Stimulated activated CD8-positive, alpha-beta memory T cell treated with anti-CD3 and anti-CD28 coated beads, Interleukin-4, amount 100 ng/mL, for 1 hour (primary cell): ENCODE measurements around the gene PKDCC.
"Not testable (repeated sequence)": the region's sequence is repeated elsewhere in the genome, so short reads cannot be mapped to it uniquely, and the experiment has no call there.

Source experiments
- DNase-seq, 2 donors: peaks; one replicate each; pipeline ENCODE4 v3.0.0-alpha.2; 2020; ENCODE audit warnings: low read depth in 2 of 2, low spot score in 1 of 2

The PKDCC gene

DNA sequence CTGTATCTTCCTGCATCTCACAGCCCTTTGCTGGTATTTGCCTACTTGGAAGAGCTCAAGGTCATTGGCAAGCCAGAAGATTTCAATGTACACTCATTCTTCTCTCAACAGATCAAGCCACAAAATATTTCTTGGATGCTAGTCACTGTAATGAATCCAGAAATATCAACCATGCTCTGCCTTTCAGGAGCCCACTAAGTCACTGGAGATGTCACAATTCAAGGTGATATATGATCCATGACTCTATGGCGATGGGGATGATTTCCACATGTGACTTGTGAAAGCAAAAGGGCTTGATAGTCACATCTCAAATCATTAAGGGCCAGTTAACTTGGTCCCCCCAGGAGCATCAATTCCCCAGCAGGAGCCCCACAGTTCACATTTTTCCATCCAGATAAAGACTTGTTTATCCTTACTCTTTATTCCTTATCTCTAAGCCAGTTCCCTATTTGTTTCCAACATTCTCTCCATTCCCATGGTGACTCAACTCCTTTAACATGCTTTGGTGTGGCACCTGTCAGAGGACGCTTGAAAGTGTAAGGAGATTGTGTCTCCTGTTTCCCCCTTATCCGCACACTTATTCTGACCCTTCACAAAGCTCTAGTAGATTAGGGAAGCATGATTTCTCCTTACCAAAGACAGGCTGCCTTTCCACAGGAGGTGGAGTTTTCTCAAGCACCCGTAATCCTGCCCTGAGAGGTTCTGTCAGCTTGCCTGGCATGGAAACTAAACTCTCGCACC lies 15.8 kb downstream of the PKDCC start:
- DNase-seq: no peak

DNA sequence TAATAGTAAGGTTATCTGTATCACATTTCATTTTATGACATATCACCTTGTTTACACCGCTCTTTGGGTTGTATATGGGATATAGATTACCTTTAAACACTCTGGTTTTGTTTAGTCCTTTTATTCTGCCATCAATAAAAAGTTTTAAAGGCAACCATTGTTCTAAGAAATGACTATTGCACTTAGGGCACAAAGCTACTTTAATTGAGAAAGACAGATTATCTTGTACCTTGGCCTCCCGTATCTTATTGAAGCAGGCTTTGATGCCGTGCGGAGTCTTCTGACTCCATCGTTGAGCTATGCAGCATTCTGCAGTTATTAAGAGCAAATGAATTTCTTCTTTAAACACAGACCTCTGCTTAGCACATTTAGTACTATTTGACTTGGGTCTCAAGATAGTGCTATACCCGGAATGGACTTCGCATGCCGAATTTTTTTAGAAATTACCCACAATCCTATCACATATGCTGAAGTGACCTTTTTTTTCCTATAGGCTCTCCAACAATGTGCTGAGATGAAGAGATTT lies 16.7 kb downstream of the PKDCC start:
- DNase-seq: no peak

DNA sequence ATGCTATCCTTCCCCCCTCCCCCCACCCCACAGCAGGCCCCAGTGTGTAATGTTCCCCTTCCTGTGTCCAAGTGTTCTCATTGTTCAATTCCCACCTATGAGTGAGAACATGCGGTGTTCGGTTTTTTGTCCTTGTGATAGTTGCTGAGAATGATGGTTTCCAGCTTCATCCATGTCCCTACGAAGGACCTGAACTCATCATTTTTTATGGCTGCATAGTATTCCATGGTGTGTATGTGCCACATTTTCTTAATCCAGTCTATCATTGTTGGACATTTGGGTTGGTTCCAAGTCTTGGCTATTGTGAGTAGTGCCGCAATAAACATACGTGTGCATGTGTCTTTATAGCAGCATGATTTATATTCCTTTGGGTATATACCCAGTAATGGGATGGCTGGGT lies 17.9 kb downstream of the PKDCC start:
- not testable (repeated sequence) for DNase-seq

DNA sequence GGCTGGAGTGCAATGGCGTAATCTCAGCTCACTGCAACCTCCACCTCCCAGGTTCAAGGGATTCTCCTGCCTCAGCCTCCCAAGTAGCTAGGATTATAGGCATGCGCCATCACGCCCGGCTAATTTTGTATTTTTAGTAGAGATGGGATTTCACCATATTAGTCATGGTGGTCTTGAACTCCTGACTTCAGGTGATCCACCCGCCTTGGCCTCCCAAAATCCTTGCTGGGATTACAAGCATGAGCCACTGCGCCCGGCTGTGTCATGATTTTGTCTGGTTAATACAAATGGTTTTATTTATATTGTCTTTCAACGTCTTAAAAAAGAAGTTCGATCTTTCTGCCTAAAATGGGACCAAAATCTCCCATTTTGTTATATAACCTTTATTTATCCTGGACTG lies 19.2 kb downstream of the PKDCC start:
- DNase-seq: not testable (repeated sequence)

DNA sequence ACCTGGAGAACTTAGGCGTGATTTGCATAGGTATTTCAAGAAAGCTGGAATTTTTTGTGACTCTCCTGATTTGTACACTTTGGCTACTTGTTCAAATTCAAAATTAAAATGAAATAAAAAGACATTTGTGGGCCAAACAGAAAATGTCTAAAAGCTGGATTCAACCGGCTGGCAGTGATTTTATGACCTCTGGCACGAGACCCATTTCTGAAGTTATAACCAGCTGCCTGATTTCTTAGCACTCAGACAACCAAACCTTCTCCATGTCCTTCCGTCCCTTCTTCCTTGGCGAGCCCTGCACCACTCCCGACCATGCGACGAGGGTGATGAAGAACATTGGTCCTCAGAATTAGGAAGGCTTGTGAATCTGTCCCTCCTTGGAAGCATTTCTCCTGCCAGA lies 19.7 kb downstream of the PKDCC start:
- DNase-seq: no peak

DNA sequence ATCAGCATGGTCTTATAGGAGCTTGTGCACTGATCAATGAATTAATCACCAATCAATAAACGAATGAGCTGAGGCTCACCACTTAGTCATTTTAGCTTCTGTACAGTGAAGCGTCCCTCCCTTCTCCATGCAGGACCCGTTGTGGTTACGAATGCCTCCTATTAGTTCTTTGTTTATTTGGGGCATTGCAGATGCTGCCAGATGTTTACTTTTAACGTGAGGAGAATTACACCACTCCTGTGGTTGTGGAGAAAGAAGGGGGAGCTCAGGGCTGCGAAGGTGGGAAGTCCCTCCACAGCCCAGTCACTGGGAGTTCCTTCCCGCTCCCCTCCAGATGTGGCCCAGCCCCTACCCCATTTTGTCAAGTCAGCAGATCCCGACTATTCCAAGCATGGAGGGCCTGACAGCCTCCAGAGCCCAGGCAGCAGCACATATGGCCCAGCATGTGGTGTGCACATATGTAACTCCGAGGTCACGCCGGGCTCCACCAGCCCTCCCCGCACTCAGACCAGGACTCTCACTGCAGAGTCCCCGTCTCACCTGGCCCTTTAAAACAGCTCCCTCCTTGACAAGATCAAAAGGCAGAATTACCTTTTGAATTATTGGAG lies 20.9 kb downstream of the PKDCC start:
- DNase-seq: no peak

DNA sequence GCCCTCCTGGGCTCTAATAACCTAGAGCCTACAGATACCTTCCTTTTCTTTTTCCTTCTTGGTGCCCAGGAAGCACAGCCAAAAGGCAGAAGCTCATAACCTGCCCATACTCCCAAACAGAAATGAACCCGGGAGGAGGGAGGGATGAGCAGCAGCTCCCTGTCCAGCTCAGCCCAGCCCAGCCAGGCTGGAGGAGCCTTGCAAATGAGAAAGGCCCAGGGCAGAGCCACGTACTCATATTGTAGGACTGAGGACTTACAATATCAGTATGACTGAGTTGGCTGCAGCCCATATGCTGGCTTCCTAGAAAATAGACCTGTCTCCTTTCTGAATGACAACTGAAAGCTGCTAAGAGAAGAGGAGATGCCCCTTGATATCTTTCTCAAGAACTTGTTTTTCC lies 21.7 kb downstream of the PKDCC start:
- DNase-seq: no peak

DNA sequence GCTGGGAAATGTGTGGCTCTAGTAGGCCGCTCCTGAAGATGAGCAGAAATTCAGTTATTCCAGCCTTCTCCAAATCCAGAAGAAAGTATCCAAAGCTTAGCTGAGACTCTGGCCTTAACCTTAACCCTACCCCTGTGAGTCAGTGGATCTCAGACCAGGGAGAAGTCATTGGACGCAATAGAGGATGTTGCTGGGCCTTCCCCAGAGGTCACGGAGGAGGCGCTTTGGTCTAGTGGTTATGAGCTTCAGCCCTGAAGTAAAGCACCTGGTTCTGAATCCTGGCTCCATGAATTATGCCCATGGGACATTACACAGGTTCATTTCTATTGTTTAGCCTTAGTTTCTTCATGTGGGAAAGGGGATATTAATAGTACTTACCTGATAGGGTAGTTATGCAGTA lies 24.0 kb downstream of the PKDCC start:
- DNase-seq: no peak

DNA sequence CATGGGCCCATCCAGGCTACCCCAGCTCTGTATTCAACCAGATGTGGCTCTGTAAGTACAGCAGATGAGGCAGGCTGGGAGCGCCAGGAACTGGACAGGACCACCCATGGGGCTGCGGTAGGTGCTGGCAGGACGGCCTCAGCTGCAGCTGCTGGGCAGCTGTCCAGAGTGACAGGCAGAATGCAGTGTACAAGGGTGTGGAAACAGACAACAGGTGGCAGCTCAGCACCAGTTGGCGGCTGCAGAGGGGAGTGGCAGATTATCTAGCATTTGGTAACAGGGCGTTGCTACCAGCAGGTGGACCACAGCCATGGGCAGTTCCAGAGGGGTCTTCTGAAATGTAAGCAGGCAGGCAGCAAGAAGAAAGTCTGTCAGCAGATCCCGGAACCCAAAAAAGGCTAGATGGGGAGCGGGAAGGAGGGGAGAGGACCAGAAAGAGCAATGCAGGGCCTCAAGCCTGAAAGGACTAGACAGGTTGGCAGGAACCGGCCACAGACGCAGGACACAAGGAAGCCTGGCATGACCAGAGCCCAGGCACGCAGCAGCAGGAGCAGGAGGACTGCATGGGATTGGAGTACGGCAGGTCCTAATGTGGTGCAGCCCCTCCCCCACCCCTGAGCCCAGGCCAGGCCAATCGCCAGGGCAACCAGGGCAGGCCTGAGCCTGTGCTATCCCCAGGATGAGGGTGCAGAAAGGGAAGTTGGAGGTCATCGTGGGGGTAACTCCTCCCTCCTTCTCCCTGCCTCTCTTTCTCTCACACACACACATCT lies 24.7 kb downstream of the PKDCC start:
- no peak for DNase-seq

DNA sequence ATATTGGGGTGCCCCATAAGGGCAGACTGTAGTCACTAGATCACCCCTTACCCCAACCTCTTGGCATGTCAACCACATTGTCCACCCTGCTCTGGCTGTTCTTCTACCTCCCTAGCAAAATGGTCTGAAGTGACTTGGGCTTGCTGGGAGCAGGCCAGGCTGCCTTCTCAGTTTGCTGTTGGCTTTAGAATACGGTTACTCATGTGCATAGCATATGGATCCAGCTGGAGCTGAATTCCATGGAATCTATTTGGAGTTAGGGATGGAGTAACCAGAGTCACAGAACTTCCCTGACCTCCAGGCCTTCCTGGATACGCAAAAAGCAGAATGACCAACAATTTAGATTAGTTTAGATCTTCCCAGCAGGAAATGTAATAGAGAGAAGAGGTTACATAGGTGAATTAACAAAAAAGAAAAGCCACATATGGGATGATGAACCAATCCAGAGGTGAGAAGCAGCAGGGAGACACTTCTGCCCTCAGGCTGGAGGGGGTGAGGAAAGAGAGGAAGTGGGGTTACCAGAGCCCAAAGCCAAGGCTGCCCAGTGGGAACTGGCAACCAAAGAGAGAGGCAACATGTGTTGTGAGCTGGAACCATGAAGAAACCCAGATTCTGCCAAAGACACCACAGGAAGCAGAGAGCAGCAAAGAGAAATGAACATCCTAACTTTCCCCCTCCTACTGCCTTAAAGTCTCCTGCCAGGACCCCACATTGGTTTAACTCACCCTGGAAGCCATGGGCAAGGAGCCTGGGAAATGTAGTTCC lies 26.1 kb downstream of the PKDCC start:
- DNase-seq: no peak

DNA sequence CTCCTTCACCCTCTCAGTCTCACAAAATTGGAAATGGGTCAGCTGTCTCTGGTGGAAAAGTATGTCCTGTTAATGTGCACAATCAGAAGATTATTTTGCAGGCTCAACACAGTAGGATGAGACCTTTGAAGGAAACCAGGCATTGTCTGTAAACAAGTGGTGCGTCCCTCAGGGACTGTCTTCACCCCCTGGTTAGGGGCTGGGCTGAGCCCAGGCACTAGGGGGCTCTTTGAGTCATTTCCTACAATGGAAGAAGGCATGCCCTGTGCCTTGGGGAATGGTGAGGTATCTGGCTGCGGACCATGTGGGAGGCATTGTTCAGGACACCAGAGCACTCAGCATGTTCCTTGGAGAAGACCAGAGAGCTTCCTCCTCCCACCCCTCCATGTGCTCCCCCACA lies 26.8 kb downstream of the PKDCC start:
- no peak for DNase-seq

DNA sequence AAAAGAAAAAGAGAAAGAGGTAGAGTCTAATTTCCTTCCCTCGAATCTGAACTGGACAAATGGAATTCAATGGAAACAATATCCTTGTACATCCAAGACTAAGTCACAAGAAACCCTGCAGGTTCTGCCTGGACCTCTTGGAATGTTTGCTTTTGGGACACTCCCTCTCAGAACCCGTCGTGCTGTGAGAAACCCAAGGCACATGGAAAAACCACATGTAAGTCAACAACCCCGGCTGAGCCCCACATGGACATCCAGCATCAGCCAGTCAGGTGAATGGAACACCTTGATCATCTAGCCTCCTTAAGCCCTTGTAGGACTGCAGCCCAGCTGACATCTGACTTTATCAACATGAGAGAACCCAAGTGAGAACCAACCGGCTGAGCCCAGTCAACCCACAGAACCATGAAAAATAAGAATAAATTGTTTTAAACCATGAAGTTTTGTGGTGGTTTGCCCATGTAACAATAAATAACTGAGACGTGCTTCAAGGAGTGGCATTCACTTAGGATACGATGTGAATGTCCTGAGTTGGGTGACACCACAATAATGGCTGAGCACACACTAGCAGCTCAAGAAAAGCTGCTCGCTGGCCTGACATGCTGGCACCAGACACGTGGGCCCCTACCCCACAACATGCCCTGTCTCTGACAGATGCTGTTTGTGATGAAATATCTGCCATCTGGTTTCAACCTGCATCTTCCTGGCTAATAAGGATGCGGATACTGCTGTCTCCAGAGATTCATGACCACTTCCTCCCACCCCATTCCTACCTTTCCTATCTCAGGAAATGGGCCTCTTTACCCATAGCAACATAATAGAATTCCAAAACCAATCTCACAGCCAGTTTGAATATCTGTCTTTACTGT lies 28.8 kb downstream of the PKDCC start:
- no peak for DNase-seq

DNA sequence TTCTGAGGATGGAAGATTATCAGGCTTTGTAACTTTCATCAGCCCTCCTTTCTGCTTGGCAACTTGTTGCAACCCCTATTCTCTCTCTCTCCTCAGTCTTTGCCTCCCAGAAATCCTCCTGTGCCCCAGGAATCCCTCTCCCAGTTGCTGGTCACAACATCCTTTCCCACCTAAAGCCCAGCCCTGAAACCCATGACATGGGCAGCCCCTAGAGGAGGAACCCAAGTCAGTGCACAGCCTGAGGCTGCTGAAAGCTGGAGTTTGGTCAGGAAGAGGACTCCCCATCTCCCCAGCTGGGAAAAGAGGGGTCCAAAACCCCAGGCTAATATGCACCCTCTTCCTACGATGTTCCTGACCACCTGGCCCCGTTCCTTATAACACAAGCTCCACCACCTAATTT lies 29.5 kb downstream of the PKDCC start:
- no peak for DNase-seq

DNA sequence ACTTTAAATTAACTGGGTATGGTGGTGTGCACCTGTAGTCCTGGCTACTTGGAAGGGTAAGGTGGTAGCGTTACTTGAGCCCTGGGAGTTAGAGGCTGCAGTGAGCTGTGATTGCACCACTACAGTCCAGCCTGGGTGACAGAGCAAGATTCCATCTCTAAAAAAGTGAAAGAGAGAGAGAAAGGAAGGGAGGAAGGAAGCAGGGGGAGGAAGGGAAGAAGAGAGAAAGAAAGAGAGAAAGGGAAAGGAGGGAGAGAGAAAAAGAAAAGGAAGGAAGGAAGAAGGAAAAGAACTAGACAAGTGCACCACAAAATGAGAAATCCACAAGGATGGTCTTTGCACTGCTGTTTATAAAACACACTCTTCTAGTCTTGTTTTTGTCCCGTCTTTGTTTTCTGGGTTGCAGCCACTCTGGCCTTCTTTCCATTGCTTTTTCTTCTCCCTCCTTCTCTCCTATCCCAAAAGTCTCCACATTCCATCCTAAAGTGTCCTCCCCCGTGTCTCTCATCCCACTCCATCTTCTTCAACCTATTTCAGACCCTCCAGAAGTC lies 32.0 kb downstream of the PKDCC start:
- DNase-seq: no peak

DNA sequence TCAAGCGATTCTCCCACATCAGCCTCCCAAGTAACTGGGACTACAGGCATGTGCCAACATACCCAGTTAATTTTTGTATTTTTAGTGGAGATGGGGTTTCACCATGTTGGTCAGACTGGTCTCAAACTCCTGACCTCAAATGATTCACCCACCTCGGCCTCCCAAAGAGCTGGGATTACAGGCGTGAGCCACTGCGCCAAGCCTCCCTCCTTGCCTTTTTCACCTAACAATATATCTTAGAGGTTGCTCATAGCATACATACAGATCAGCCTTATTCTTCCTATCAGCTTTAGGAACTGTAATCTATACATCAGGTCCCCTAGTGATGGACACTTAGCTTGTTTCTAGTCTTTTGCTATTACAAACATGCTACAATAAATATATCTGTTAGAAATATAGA lies 33.3 kb downstream of the PKDCC start:
- not testable (repeated sequence) for DNase-seq

DNA sequence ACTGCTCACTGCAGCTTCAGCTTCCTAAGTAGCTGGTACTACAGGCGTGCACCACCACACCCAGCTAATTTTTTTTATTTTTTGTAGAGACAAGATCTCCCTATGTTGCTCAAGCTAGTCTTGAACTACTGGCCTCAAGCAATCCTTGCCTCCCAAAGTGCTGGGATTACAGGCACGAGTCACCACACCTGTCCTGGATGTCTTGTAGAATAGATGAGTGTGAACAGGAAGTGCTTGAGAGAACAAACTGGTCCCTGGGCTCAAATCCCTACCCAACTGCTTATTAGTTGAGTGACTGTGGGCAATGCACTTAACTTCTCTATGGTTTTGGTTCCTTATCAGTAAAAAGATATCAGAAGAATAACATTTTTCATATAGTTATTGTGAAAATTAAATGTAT lies 34.2 kb downstream of the PKDCC start:
- no peak for DNase-seq

DNA sequence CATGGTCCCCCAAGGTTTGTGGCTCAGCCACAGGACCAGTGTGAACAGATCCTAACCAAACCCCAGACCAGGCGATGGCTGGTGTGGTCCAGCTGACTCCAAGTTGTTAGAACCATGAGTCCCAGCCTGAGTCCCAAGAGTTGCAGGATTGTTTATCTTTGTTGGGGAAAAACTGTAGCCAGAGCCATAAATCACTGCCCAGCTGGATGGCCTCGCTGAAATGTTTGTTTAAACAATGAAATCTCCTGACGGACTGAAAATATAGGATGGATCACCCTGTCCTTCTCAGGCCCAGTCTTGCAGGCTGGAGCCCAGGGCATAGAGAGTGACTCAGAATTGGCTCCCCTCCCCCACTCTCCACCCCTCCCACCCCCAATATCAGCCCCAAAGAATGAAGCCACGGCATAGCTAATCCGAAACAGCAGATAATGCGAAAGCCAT lies 36.4 kb downstream of the PKDCC start:
- DNase-seq: no peak

DNA sequence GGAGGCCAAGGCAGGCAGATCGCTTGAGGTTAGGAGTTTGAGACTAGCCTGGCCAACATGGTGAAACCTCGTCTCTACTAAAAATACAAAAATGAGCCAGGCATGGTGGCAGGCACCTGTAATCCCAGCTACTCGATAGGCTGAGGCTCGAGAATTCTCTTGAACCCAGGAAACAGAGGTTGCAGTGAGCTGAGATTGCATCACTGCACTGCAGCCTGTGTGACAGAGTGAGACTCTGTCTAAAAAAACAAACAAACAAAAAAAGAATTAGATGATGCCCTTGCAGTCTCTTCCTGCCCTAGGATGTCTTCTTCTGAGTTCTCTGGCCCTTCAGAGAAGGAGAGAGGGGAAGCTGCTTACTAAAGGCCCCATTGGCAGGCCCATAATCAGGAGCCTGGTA lies 37.2 kb downstream of the PKDCC start:
- not testable (repeated sequence) for DNase-seq

DNA sequence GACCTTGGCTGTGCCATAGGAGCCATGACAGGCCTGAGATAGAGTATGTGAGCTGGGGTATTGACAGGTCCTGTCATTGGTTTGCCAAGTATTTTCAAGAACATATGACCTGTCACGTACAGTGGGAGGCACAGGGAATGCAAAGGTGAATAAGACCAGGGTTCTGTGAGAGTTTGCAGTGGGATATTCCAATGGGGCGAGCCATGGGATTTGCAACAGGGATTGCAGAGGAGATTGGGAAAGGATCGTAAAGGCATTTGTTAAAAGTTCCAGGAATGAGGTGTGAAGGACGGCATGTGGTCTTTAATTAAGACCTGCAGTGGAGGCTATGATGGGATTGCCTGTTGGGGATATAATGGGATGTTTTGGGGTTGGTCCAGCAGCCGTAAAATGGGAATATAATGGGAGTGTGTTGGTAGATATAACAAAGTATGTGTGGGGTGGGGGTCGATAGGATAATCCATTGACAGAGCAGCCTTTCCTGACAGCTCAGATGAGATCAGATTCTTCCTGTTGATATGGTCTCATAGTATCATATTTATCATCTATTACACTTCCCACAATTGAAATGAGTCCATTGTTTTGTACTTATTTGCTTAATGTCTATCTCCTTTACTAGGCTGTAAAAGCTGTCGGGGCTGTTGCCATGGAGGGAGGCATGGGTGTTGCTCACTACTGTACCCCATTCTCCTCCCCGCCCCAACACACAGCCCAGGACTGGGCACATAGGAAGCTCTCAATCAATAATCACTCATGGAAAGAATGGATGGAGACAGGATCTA lies 38.1 kb downstream of the PKDCC start:
- no peak for DNase-seq
